Measurements from ENCODE around the gene SIGLEC5. TPM values are rescaled to one million over a fixed set of nuclear protein-coding genes. Genes with fewer than 3 reads are reported as not detected.

The SIGLEC5 gene
- total RNA-seq, 1 experiment from 2014 or later = not detected

- intact Hi-C loops (cut with micrococcal nuclease) = loop anchor here (1.0 kb wide), 1 partner anchor 49 kb away; no protein-coding TSS in a partner anchor
Measured at GRCh38 chr19:51607920-51608562, 22.2 kb downstream of the SIGLEC5 start.

GRCh38 chr19:51607077-51607476 is 23.1 kb downstream of the SIGLEC5 start:
- CTCF ChIA-PET = interaction anchor here (1.4 kb wide), 1 partner anchor 50 kb away, joined by 9 read pairs; no protein-coding TSS in a partner anchor
- Histone ChIP-seq H3K4me3 (ENCODE audit: low read length) (no peak overlapping the region), H2AFZ (ENCODE audit: low read length) (no peak overlapping the region), H3K79me2 (ENCODE audit: low read length) (no peaks in the 10 kb centered on the region), H3K36me3 (ENCODE audit: low read depth, low read length) (no peaks in the 10 kb centered on the region), H3K27ac (ENCODE audit: low read length) (no peak overlapping the region), H4K20me1 (ENCODE audit: low read length) (no peaks in the 10 kb centered on the region), H3K9me3 (ENCODE audit: low read length) (no peaks in the 10 kb centered on the region), H3K9ac (ENCODE audit: low read length) (no peak overlapping the region), H3K4me1 (ENCODE audit: insufficient read depth, low read length) (no peaks in the 10 kb centered on the region), H3F3A (ENCODE audit: low read length, unreplicated experiment) (no peaks in the 10 kb centered on the region), H3K9me2 (replicated peaks; ENCODE audit: low read length) (no peaks in the 10 kb centered on the region), H3K4me2 (ENCODE audit: low read length) (no peak overlapping the region), H3K27me3 (ENCODE audit: low read length) (peaks cover 18% of the 10 kb centered on the region; the same call in 1 of the 2 replicates)
- BruUV-seq (replicated peaks) = no TSS peak
- TF ChIP-seq EZH2 (IDR thresholded peaks at IDR 0.05; ENCODE audit: low read length, unreplicated experiment) = no peak
- TF ChIP-seq CTCF (conservative IDR thresholded peaks at IDR 0.05; ENCODE audit: low read depth, low read length) = no peak
- no peak for TF ChIP-seq EZH2phosphoT487 (IDR thresholded peaks at IDR 0.05; ENCODE audit: borderline replicate concordance, low read length)
- POLR2A ChIA-PET (ENCODE audit: unreplicated experiment) = no interaction called here
- ATAC-seq = no peak
- intact Hi-C loops (cut with micrococcal nuclease) = no loop called here
- no peak for DNase-seq

More at GRCh38 chr19:51607920-51608562, 22.2 kb downstream of the SIGLEC5 start:
- Histone ChIP-seq H4K20me1 (ENCODE audit: low read length) (no peaks in the 10 kb centered on the region), H3K9me2 (replicated peaks; ENCODE audit: low read length) (no peaks in the 10 kb centered on the region), H3K36me3 (ENCODE audit: low read depth, low read length) (no peaks in the 10 kb centered on the region), H3K79me2 (ENCODE audit: low read length) (no peaks in the 10 kb centered on the region), H3K4me3 (ENCODE audit: low read length) (no peak overlapping the region), H3K4me2 (ENCODE audit: low read length) (no peak overlapping the region), H3K9me3 (ENCODE audit: low read length) (no peaks in the 10 kb centered on the region), H3K27ac (ENCODE audit: low read length) (no peak overlapping the region), H3K9ac (ENCODE audit: low read length) (no peak overlapping the region), H2AFZ (ENCODE audit: low read length) (no peak overlapping the region), H3F3A (ENCODE audit: low read length, unreplicated experiment) (no peaks in the 10 kb centered on the region), H3K4me1 (ENCODE audit: insufficient read depth, low read length) (no peaks in the 10 kb centered on the region), H3K27me3 (ENCODE audit: low read length) (peaks cover 24% of the 10 kb centered on the region; the same call in 1 of the 2 replicates)
- ChIA-PET CTCF (interaction anchor here (0.5 kb wide), 1 partner anchor 170 kb away, joined by 3 read pairs; no protein-coding TSS in a partner anchor), POLR2A (ENCODE audit: unreplicated experiment) (no interaction called here)
- ATAC-seq (peak; percentile 62), DNase-seq (peak; percentile 90)
- BruUV-seq (replicated peaks) = no TSS peak
- TF ChIP-seq EZH2phosphoT487 (IDR thresholded peaks at IDR 0.05; ENCODE audit: borderline replicate concordance, low read length) = no peak
- TF ChIP-seq CTCF (conservative IDR thresholded peaks at IDR 0.05; ENCODE audit: low read depth, low read length) = peak; percentile 97

GRCh38 chr19:51602189-51602854 is 27.9 kb downstream of the SIGLEC5 start:
- Histone ChIP-seq H3K27me3 (ENCODE audit: low read length) (no peaks in the 10 kb centered on the region), H3K9ac (ENCODE audit: low read length) (no peak overlapping the region), H3K4me3 (ENCODE audit: low read length) (no peak overlapping the region), H3K9me3 (ENCODE audit: low read length) (no peaks in the 10 kb centered on the region), H3K9me2 (replicated peaks; ENCODE audit: low read length) (no peaks in the 10 kb centered on the region), H3K27ac (ENCODE audit: low read length) (no peak overlapping the region), H4K20me1 (ENCODE audit: low read length) (no peaks in the 10 kb centered on the region), H3F3A (ENCODE audit: low read length, unreplicated experiment) (no peaks in the 10 kb centered on the region), H3K4me1 (ENCODE audit: insufficient read depth, low read length) (no peaks in the 10 kb centered on the region), H3K79me2 (ENCODE audit: low read length) (no peaks in the 10 kb centered on the region), H3K36me3 (ENCODE audit: low read depth, low read length) (no peaks in the 10 kb centered on the region), H3K4me2 (ENCODE audit: low read length) (no peak overlapping the region), H2AFZ (ENCODE audit: low read length) (no peak overlapping the region)
- no peak for TF ChIP-seq EZH2 (IDR thresholded peaks at IDR 0.05; ENCODE audit: low read length, unreplicated experiment)
- ChIA-PET POLR2A (ENCODE audit: unreplicated experiment) (no interaction called here), CTCF (no interaction called here)
- no peak for DNase-seq
- BruUV-seq (replicated peaks) = no TSS peak
- ATAC-seq = no peak
- intact Hi-C loops (cut with micrococcal nuclease) = no loop called here

Data from PC-3 (cell line).